Peyer's patch (tissue), 4 donors: ENCODE results near the gene MED16. TPM values are rescaled to one million over a fixed set of nuclear protein-coding genes. Genes with fewer than 3 reads are reported as not detected.

Source experiments
- DNase-seq, 3 donors: peaks; one replicate each; pipeline ENCODE4 v3.0.0-alpha.2; 2017 to 2019
- H3K27ac ChIP-seq, 4 donors: fragments of 200-600 bp; sonication (generic); one replicate each; pipeline ENCODE4 v1.5.1; 2016 to 2019
- H3K27me3 ChIP-seq, 2 donors: fragments of 200-600 bp; sonication (generic); one replicate each; pipeline ENCODE4 v1.5.1; 2019
- H3K36me3 ChIP-seq, 3 donors: fragments of 200-600 bp; sonication (generic); one replicate each; pipeline ENCODE4 v1.5.1; 2016 to 2019
- H3K4me1 ChIP-seq, 4 donors: fragments of 200-600 bp; sonication (generic); one replicate each; pipeline ENCODE4 v1.5.1; 2016 to 2019
- H3K4me3 ChIP-seq, 4 donors: fragments of 200-600 bp; sonication (generic); 1 replicate in 3 of 4; 2 replicates in 1 of 4; pipeline ENCODE4 v1.5.1; 2016 to 2019; ENCODE audit warnings: mild to moderate bottlenecking in 1 of 4
- H3K9me3 ChIP-seq, 4 donors: fragments of 200-600 bp; sonication (generic); one replicate each; pipeline ENCODE4 v1.5.1; 2016 to 2019; ENCODE audit warnings: mild to moderate bottlenecking in 1 of 4
- POLR2A ChIP-seq, 2 donors: fragments of 450-650 bp; IDR thresholded peaks; one replicate each; pipeline ENCODE4 v1.5.1; 2017; ENCODE audit warnings: antibody characterized with exemption in 2 of 2, mild to moderate bottlenecking in 2 of 2, moderate library complexity in 2 of 2
- total RNA-seq, 4 donors: library from RNA; depleted of rRNA; stranded (reverse); fragments of >200 nt; gene quantifications; one replicate each; pipeline ENCODE4 v1.1.0, GENCODE V29; 2016
- TF ChIP-seq, protein P1 (sequence below), 6 experiments: fragments of 450-650 bp in 4 of 6; fragments of 200-600 bp in 2 of 6; sonication (generic) in 1 of 6; IDR thresholded peaks; one replicate each; pipeline ENCODE4 v1.5.1; 2017 to 2019; ENCODE audit warnings: antibody characterized with exemption in 6 of 6, mild to moderate bottlenecking in 3 of 6, moderate library complexity in 1 of 6

MED16 gene, protein sequence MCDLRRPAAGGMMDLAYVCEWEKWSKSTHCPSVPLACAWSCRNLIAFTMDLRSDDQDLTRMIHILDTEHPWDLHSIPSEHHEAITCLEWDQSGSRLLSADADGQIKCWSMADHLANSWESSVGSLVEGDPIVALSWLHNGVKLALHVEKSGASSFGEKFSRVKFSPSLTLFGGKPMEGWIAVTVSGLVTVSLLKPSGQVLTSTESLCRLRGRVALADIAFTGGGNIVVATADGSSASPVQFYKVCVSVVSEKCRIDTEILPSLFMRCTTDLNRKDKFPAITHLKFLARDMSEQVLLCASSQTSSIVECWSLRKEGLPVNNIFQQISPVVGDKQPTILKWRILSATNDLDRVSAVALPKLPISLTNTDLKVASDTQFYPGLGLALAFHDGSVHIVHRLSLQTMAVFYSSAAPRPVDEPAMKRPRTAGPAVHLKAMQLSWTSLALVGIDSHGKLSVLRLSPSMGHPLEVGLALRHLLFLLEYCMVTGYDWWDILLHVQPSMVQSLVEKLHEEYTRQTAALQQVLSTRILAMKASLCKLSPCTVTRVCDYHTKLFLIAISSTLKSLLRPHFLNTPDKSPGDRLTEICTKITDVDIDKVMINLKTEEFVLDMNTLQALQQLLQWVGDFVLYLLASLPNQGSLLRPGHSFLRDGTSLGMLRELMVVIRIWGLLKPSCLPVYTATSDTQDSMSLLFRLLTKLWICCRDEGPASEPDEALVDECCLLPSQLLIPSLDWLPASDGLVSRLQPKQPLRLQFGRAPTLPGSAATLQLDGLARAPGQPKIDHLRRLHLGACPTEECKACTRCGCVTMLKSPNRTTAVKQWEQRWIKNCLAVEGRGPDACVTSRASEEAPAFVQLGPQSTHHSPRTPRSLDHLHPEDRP
- 10 to 100 TPM; 60.2 to 83.6 (median 65.3) TPM for total RNA-seq

GRCh38 chr19:892894-893689 is at the start of gene MED16, which contains the start of gene RNU6-9:
Gene MED16, minus strand, starts transcription at chr19:893187. Its CDS starts 2,056 bp downstream, at chr19:891131.
Gene RNU6-9, plus strand, starts transcription at chr19:893484.
- Histone ChIP-seq H3K4me1 (peaks cover 0 to 12% (median 5%) of the 10 kb centered on the region in 4 donors), H3K9me3 (no peaks in the 10 kb centered on the region), H3K36me3 (peaks cover 0 to 36% (median 0%) of the 10 kb centered on the region in 3 donors), H3K27me3 (no peaks in the 10 kb centered on the region), H3K27ac (peak within 1 kb of the TSS; percentile 83 to 99 (median 94)), H3K4me3 (peak within 1 kb of the TSS; percentile 63 to 98 (median 89))
- DNase-seq = peak; percentile 92 to 96 (median 92)
- TF ChIP-seq, protein P1, sequence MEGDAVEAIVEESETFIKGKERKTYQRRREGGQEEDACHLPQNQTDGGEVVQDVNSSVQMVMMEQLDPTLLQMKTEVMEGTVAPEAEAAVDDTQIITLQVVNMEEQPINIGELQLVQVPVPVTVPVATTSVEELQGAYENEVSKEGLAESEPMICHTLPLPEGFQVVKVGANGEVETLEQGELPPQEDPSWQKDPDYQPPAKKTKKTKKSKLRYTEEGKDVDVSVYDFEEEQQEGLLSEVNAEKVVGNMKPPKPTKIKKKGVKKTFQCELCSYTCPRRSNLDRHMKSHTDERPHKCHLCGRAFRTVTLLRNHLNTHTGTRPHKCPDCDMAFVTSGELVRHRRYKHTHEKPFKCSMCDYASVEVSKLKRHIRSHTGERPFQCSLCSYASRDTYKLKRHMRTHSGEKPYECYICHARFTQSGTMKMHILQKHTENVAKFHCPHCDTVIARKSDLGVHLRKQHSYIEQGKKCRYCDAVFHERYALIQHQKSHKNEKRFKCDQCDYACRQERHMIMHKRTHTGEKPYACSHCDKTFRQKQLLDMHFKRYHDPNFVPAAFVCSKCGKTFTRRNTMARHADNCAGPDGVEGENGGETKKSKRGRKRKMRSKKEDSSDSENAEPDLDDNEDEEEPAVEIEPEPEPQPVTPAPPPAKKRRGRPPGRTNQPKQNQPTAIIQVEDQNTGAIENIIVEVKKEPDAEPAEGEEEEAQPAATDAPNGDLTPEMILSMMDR (IDR thresholded peaks at IDR 0.05) = no peak
- TF ChIP-seq POLR2A (IDR thresholded peaks at IDR 0.05) = peak; percentile 79 to 91

GRCh38 chr19:942133-942645 is 49.2 kb upstream of the MED16 start:
- H3K9me3 ChIP-seq = no peaks in the 10 kb centered on the region
- H3K4me1 ChIP-seq = peaks cover 6 to 36% (median 9%) of the 10 kb centered on the region in 4 donors
- no peaks in the 10 kb centered on the region for H3K36me3 ChIP-seq
- DNase-seq = no peak
- no peak overlapping the region for H3K27ac ChIP-seq
- H3K27me3 ChIP-seq = no peaks in the 10 kb centered on the region
- no peak for TF ChIP-seq POLR2A (IDR thresholded peaks at IDR 0.05)
- TF ChIP-seq, protein P1 (IDR thresholded peaks at IDR 0.05) = no peak
- H3K4me3 ChIP-seq = peak overlapping the region in 1 of 4 donors; percentile 33

DNA sequence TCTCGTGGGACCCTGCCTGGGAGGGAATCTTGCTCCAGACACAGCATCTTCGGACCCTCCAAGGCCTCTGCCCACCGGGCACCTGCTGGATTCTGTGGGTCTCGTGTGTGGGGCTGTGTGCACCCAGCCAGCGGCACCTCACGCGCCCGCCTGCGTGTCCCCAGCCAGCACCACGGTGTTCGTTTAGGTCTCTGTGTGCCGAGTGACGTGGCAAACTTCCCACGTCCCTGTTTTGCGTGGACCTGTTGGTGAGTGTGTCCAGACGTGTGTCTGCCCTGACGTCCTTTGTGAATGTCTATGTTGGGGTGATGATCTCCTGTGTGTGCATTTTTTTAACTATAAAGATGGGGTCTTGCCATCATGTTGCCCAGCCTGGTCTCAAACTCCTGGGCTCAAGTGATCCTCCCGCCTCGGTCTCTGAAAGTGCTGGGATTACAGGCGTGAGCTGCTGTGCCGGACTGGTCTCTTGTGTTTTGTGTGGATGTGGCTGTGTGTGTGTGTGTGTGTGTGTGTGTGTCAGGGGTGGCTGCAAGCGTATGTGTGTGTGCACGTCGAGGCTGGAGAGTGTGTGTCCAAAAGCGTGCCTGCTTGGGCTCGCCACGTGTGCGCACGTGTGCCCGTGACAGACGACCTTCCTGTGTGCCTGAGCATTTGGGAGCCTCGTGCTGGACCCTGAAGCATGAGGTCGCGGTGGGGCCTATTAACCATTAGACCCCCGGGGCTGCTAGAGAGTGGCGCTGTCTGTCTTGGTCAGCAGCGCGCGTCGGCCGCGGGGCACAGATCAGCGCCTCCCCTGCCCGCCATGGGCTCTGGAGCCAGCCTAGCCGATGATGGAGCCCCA is 48.5 kb upstream of the MED16 start:
- TF ChIP-seq, protein P1 (IDR thresholded peaks at IDR 0.05) = no peak
- no peak for TF ChIP-seq POLR2A (IDR thresholded peaks at IDR 0.05)
- DNase-seq = no peak
- Histone ChIP-seq H3K27me3 (no peaks in the 10 kb centered on the region), H3K9me3 (no peaks in the 10 kb centered on the region), H3K4me1 (peaks cover 6 to 36% (median 9%) of the 10 kb centered on the region in 4 donors), H3K27ac (peak overlapping the region; percentile 66 to 92 (median 84)), H3K36me3 (no peaks in the 10 kb centered on the region), H3K4me3 (peak overlapping the region; percentile 30 to 57 (median 42))

- peak; percentile 67 to 94 (median 90) for DNase-seq
- no peaks in the 10 kb centered on the region for H3K27me3 ChIP-seq
- peaks cover 6 to 36% (median 9%) of the 10 kb centered on the region in 4 donors for H3K4me1 ChIP-seq
- H3K9me3 ChIP-seq = no peaks in the 10 kb centered on the region
- H3K27ac ChIP-seq = peak overlapping the region; percentile 66 to 92 (median 84)
- peak overlapping the region; percentile 30 to 57 (median 42) for H3K4me3 ChIP-seq
- H3K36me3 ChIP-seq = no peaks in the 10 kb centered on the region
- no peak for TF ChIP-seq POLR2A (IDR thresholded peaks at IDR 0.05)
- TF ChIP-seq, protein P1 (IDR thresholded peaks at IDR 0.05) = no peak
Observed at GRCh38 chr19:940591-941291, 47.8 kb upstream of the MED16 start.
